GM10847 (cell line): ENCODE results near the gene ARID3A.

Source experiments
- POLR2A ChIP-seq: IDR thresholded peaks from 2 replicates; pipeline ENCODE4 v1.6.1; 2011; ENCODE audit not compliant: insufficient read length; ENCODE audit errors: extremely low read depth

The ARID3A gene

DNA sequence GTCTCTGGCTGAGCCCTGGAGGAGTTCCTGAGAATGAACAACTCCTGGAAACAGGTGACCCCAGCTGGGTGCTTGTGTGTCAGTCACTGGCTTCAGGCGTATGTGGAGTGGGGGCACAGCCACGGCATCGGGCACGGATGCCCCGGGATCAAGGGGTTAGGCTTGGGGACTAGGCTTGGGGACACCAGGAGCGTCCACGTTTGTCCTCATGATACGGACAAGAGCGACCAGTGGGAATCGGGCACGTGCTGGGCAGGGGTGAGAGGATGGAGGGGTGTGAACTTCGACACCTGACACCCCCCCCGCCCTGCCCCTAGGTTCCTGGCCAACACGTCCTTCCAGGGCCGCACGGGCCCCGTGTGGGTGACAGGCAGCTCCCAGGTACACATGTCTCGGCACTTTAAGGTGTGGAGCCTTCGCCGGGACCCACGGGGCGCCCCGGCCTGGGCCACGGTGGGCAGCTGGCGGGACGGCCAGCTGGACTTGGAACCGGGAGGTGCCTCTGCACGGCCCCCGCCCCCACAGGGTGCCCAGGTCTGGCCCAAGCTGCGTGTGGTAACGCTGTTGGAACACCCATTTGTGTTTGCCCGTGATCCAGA lies 78.5 kb downstream of the ARID3A start:
- no peak for TF ChIP-seq POLR2A

DNA sequence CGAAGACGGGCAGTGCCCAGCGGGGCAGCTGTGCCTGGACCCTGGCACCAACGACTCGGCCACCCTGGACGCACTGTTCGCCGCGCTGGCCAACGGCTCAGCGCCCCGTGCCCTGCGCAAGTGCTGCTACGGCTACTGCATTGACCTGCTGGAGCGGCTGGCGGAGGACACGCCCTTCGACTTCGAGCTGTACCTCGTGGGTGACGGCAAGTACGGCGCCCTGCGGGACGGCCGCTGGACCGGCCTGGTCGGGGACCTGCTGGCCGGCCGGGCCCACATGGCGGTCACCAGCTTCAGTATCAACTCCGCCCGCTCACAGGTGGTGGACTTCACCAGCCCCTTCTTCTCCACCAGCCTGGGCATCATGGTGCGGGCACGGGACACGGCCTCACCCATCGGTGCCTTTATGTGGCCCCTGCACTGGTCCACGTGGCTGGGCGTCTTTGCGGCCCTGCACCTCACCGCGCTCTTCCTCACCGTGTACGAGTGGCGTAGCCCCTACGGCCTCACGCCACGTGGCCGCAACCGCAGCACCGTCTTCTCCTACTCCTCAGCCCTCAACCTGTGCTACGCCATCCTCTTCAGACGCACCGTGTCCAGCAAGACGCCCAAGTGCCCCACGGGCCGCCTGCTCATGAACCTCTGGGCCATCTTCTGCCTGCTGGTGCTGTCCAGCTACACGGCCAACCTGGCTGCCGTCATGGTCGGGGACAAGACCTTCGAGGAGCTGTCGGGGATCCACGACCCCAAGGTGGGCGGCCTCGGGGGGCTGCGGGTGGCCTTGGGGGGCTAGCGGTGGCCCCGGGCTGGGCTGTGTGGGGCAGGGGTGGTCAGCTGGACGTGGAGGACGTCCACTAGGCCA lies 79.2 kb downstream of the ARID3A start:
- TF ChIP-seq POLR2A: no peak

DNA sequence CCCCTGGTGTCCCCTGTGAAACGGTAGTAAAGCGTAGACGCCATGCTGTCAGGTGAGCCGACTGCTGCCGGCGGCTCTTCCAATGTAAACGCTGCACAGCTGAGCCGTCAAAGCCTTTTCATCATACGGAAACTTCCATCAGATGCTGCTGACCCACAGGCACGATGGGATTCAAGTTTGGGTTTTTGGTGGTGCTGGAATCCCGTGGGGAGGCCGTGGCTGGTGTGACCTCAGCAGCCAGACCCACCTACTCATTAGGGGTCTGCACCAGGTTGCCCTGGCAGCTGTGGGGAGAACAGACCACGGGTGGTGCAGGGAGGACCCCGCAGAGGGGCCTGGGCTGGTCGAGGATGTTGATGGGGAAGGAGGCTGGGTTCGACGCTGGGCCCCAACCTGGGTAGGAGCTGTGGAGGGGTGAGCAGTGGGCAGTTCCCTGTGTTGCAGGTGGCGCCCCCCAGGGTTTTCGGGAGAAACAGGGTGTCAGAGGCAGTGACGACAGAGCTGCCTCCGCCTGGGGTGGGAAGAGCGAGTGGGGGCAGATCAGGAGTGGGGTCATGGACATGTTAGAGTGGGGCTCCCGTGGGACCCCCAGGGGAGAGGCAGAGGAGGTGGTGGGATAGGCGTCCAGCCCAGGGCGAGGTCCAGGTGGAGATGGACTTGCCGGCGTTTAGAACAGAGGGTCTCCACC lies 81.0 kb downstream of the ARID3A start:
- no peak for TF ChIP-seq POLR2A

DNA sequence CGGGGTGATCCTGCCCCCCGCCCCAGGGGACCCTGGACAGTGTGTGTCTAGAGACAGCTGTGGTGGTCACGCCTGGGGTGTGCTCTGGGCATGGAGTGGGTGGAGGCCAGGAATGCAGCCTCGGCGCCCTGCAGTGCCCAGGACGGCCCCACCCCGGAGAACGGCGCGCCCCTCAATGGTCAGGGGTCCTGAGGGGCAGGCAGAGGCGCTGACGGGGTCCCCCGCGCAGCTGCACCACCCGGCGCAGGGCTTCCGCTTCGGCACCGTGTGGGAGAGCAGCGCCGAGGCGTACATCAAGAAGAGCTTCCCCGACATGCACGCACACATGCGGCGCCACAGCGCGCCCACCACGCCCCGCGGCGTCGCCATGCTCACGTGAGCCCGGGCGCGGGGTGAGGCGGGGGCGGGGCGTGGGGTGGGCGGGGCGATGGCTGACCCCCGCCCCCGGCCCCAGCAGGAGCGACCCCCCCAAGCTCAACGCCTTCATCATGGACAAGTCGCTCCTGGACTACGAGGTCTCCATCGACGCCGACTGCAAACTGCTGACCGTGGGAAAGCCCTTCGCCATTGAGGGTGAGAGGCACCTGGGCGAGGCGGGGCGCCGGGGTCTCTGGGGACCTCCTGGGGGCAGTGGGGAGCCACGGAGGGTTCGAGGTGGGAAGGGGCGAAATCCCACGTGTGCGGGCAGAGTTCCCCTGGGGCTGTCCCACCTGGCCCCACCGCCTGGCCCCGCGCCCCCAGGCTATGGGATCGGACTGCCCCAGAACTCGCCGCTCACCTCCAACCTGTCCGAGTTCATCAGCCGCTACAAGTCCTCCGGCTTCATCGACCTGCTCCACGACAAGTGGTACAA lies 81.8 kb downstream of the ARID3A start:
- no peak for TF ChIP-seq POLR2A

DNA sequence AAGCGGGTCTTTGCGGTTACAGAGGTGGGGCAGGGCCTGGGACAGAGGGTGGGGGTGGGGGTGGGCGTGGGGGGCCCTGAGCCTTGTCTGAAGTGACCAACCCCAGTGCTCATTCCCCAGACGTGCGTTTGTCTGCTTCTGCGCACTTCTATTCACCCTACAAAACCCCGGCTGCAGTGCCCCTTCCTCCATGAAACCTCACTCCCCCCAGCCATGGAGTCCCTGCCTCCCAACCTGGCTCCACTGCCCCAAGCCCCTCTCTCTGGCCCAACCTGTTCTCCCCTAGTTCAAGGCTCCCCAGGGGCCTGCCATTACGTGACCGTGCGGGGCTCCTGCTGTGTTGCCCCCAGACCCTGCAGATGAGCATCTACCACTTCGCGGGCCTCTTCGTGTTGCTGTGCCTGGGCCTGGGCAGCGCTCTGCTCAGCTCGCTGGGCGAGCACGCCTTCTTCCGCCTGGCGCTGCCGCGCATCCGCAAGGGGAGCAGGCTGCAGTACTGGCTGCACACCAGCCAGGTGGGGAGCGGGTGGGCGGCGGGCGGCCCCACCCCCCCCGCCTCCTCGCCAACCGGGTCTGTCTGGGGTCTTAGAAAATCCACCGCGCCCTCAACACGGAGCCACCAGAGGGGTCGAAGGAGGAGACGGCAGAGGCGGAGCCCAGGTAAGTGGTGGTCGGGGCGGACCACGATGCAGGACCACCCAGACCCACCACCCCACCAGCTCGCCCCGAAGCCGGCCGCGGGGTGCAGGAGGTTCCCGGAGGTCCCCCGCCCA lies 82.6 kb downstream of the ARID3A start:
- no peak for TF ChIP-seq POLR2A

DNA sequence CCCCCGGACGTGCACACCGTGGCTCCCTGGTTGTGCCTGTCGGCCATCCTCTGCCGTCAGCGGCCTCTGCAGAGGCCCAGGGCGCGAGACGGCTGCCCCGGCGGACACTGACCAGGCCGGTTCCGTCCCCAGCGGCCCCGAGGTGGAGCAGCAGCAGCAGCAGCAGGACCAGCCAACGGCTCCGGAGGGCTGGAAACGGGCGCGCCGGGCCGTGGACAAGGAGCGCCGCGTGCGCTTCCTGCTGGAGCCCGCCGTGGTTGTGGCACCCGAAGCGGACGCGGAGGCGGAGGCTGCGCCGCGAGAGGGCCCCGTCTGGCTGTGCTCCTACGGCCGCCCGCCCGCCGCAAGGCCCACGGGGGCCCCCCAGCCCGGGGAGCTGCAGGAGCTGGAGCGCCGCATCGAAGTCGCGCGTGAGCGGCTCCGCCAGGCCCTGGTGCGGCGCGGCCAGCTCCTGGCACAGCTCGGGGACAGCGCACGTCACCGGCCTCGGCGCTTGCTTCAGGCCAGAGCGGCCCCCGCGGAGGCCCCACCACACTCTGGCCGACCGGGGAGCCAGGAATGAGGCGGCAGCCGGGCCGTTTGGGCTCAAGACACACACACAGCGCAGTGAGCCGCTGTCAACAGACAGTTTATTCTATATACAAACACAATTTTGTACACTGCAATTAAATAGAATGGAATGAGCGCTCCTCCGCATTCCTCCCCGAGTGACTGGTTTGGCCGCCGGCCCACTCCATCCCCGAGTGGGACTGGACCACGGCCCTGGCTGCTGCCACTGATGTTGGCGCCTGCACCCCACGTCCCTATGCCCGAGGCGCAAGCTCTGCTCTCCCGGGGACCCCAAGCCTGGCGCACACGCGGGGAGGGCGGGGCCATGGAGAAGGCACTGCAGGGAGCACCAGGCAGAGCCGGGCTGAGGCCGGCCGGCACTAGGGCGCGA lies 83.5 kb downstream of the ARID3A start:
- TF ChIP-seq POLR2A: no peak

DNA sequence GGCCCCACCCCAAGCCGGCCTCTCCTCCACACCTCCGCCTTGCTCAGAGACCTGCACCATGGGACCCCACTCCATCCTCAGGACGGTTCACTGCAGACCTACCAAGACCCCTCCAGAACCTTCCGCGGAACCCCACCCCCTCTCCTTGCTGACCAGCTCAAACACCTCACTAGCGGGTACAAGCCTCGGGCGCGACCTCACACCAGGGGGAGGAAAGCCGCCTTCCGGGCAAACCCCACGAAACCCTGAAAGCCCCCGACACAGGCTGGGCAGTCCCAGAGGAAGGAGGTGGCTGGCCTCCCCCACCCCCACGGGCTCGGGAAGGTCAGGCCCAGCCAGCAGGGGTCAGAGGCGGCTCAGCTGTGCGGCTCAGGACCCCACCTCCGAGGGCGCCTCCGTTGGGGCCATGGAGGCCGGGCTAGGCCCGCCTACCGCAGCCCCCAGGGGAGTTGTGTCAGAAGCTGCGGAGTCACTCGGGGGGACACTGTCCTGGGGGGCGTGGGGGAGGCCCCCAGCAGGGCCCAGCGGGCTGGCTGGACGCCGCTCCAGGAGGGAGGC lies 84.2 kb downstream of the ARID3A start:
- TF ChIP-seq POLR2A: no peak

DNA sequence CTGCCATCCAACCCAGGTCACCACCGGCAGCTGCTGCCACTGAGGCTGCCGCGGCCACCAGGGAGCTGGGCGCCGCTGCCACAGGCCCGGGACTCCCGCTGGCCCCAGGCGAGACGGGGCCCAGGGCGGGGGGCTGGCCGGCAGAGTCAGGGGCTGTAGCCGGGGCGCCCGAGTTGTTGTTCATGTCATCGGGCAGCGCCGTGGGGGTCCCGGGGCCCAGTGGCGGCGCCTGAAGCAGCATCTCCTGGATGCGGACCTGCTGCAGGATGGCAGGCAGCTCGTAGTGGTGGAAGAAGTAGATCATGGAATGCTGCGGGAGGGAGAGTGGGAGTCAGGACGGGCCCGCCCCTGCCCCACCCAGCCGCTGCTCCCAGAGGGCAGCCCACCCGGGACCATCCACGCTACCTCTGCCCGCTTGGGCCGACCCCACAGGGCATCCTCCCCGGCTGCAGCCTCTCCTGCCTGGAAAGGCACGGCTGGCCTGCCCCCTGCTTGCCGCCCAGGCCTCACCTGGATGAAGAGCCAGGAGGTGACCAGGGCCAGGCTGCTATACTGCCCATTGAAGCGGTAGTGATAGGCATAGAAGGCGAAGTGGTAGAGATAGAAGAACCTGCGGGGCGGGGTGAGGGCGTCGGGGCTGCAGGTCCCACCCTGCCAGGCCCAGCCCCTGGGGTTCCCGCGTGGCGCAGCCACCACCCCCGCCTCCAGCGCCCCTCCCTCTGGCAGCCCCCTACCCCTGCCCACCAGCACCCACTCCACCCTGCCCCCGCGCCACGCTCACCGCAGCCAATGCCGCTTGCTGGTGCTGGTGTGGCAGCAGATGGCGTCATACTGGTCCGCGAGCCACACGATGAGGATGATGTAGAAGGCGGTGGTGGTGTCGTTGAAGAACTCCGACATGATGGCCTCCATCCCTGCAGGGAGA lies 85.0 kb downstream of the ARID3A start:
- TF ChIP-seq POLR2A: no peak

DNA sequence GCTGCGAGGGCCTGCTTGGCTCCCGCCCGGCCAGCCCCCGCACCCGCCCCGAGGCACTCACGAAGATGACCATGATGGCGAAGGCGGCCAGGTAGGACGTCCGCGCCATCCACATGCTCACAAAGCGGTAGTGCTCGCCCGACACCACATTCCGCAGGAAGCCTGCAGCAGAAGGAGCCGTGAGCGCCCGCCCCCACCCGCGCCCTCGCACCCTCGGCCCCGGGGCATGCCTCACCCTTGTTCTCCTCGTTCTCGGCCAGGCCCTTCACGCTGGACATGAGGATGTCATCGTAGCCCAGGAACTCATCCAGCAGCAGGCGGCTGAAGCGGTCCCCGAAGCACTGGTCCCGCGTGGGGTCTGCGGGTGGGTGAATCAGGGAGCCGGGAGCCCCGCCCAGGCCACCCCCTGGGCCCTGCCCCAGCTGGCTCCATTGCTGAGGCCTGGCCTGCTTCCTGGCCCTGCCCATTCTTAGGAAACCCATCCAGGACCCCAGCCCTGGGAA lies 86.0 kb downstream of the ARID3A start:
- TF ChIP-seq POLR2A: no peak

DNA sequence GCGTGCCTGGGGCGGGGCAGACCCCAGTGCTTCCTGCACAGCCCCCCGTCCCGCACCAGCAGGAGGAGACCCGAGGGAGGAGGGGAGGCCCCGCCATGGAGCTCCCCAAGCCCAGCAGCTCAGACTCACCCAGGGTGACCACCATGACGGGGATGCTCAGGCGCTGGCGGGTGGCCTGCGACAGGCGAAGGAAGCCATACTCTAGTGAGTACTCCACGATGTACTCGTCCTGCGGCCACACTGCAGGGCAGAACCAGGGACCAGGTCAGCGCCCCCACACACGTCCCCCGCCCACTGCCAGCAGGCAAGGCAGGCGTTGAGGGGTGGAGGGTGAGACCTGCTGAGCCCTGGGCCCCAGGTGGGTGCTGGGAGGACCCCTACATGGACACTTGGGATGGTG lies 86.5 kb downstream of the ARID3A start:
- TF ChIP-seq POLR2A: no peak

DNA sequence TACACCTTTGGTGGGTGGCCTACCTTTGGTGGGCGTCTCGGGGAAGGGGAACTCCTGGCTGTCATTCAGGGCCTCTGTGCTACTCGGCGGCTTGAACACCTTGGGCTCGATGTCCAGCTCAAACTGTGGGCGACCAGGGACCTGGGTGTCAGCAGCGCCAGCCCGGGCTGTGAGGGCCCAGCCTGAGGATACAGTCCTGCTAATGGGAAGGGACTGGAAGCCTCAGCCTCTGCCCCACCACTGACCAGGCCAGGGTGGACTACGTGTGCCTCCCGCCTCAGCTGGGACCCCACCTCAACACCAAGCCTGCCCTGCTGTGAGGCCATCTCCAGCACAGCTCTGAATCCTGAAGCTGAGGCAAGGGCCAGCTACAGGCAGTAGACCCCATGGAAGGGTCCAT lies 87.4 kb downstream of the ARID3A start:
- no peak for TF ChIP-seq POLR2A
